Stimulated activated CD4-positive, alpha-beta T cell treated with anti-CD3 and anti-CD28 coated beads, Interleukin-12 subunit alpha, Interleukin-12 subunit beta, amount 100 ng/mL, for 24 hours (primary cell): Measurements from ENCODE around the gene PEPD.
"Not testable (repeated sequence)": the region's sequence is repeated elsewhere in the genome, so short reads cannot be mapped to it uniquely, and the experiment has no call there.

Experiments
- DNase-seq, 2 experiments: peaks; one replicate each; pipeline ENCODE4 v3.0.0-alpha.2; 2020; ENCODE audit warnings: low read depth in 2 of 2

Gene PEPD

GRCh38 chr19:33498391-33499000 is 23.1 kb downstream of the PEPD start:
- DNase-seq: no peak

- DNase-seq: no peak
Observed at GRCh38 chr19:33497778-33498175, 23.8 kb downstream of the PEPD start.

GRCh38 chr19:33497131-33497777 is 24.3 kb downstream of the PEPD start:
- DNase-seq: no peak

GRCh38 chr19:33496038-33496895 is 25.3 kb downstream of the PEPD start:
- no peak for DNase-seq

GRCh38 chr19:33493401-33494275 is 28.0 kb downstream of the PEPD start:
- DNase-seq: no peak

GRCh38 chr19:33492951-33493350 is 28.6 kb downstream of the PEPD start:
- no peak for DNase-seq

GRCh38 chr19:33492090-33492489 is 29.5 kb downstream of the PEPD start:
- no peak for DNase-seq

GRCh38 chr19:33490596-33490995 is 31.0 kb downstream of the PEPD start:
- not testable (repeated sequence) for DNase-seq

- DNase-seq: no peak
Observed at GRCh38 chr19:33490041-33490451, 31.5 kb downstream of the PEPD start.

GRCh38 chr19:33488826-33489225 is 32.8 kb downstream of the PEPD start:
- DNase-seq: no peak

- no peak for DNase-seq
Observed at GRCh38 chr19:33487901-33488800, 33.4 kb downstream of the PEPD start.

GRCh38 chr19:33486936-33487811 is 34.4 kb downstream of the PEPD start:
- no peak for DNase-seq

GRCh38 chr19:33486407-33486806 is 35.2 kb downstream of the PEPD start:
- DNase-seq: no peak

- no peak for DNase-seq
Observed at GRCh38 chr19:33484226-33484774, 37.3 kb downstream of the PEPD start.

- no peak for DNase-seq
Observed at GRCh38 chr19:33482476-33482875, 39.1 kb downstream of the PEPD start.

GRCh38 chr19:33481863-33482262 is 39.7 kb downstream of the PEPD start:
- DNase-seq: no peak

- not testable (repeated sequence) for DNase-seq
Observed at GRCh38 chr19:33479570-33479969, 42.0 kb downstream of the PEPD start.

GRCh38 chr19:33477781-33478180 is 43.8 kb downstream of the PEPD start:
- no peak for DNase-seq

- DNase-seq: no peak
Observed at GRCh38 chr19:33476151-33476707, 45.4 kb downstream of the PEPD start.
